HG02981 (cell line): ENCODE results near the gene NPFFR2.
"Not testable (repeated sequence)": the region's sequence is repeated elsewhere in the genome, so short reads cannot be mapped to it uniquely, and the experiment has no call there.

Experiments
- ATAC-seq: cut with Tn5 transposase; IDR thresholded peaks from one replicate; pipeline ENCODE4 v1.9.1; 2021; ENCODE audit warnings: mild to moderate bottlenecking, moderate library complexity; ENCODE audit not compliant: unreplicated experiment

The NPFFR2 gene

GRCh38 chr4:72031868-72032608 lies at the start of gene NPFFR2:
Gene NPFFR2, plus strand, starts transcription at chr4:72032000. Its CDS starts 96,592 bp downstream, at chr4:72128592.
- ATAC-seq, result no peak

- no peak for ATAC-seq
Observed at GRCh38 chr4:71992571-71993312, 39.1 kb upstream of the NPFFR2 start.

GRCh38 chr4:71994559-71994958 lies 37.2 kb upstream of the NPFFR2 start:
- no peak for ATAC-seq

- ATAC-seq, result no peak
Observed at GRCh38 chr4:71995297-71995696, 36.5 kb upstream of the NPFFR2 start.

GRCh38 chr4:72006586-72006985 lies 25.2 kb upstream of the NPFFR2 start:
- ATAC-seq, result no peak

GRCh38 chr4:72011906-72012305 lies 19.9 kb upstream of the NPFFR2 start:
- no peak for ATAC-seq

GRCh38 chr4:72016011-72016410 lies 15.8 kb upstream of the NPFFR2 start:
- ATAC-seq, result no peak

- no peak for ATAC-seq
Observed at GRCh38 chr4:72019688-72020087, 12.1 kb upstream of the NPFFR2 start.

GRCh38 chr4:72022553-72022952 lies 9.2 kb upstream of the NPFFR2 start:
- ATAC-seq, result no peak

GRCh38 chr4:72055566-72055965 lies 23.8 kb downstream of the NPFFR2 start:
- no peak for ATAC-seq

- no peak for ATAC-seq
Observed at GRCh38 chr4:72063726-72064125, 31.9 kb downstream of the NPFFR2 start.

GRCh38 chr4:72067051-72067450 lies 35.3 kb downstream of the NPFFR2 start:
- ATAC-seq, result no peak

GRCh38 chr4:72073816-72074215 lies 42.0 kb downstream of the NPFFR2 start:
- ATAC-seq, result no peak

- no peak for ATAC-seq
Observed at GRCh38 chr4:72076562-72076961, 44.8 kb downstream of the NPFFR2 start.

- no peak for ATAC-seq
Observed at GRCh38 chr4:72077346-72077745, 45.5 kb downstream of the NPFFR2 start.

GRCh38 chr4:72084587-72085011 lies 52.8 kb downstream of the NPFFR2 start:
- peak; percentile 86 for ATAC-seq

- not testable (repeated sequence) for ATAC-seq
Observed at GRCh38 chr4:72090606-72091005, 58.8 kb downstream of the NPFFR2 start.

- ATAC-seq, result no peak
Observed at GRCh38 chr4:72094059-72094797, 62.4 kb downstream of the NPFFR2 start.

GRCh38 chr4:72107456-72107855 lies 75.7 kb downstream of the NPFFR2 start:
- ATAC-seq, result no peak

GRCh38 chr4:72109364-72109763 lies 77.6 kb downstream of the NPFFR2 start:
- no peak for ATAC-seq

- no peak for ATAC-seq
Observed at GRCh38 chr4:72109959-72110497, 78.2 kb downstream of the NPFFR2 start.
